ENCODE measurements around the gene PDGFB.

Gene PDGFB

GRCh38 chr22:39253435-39254070 lies 8.8 kb upstream of the PDGFB start:
- FAIRE-seq = no peak

DNA sequence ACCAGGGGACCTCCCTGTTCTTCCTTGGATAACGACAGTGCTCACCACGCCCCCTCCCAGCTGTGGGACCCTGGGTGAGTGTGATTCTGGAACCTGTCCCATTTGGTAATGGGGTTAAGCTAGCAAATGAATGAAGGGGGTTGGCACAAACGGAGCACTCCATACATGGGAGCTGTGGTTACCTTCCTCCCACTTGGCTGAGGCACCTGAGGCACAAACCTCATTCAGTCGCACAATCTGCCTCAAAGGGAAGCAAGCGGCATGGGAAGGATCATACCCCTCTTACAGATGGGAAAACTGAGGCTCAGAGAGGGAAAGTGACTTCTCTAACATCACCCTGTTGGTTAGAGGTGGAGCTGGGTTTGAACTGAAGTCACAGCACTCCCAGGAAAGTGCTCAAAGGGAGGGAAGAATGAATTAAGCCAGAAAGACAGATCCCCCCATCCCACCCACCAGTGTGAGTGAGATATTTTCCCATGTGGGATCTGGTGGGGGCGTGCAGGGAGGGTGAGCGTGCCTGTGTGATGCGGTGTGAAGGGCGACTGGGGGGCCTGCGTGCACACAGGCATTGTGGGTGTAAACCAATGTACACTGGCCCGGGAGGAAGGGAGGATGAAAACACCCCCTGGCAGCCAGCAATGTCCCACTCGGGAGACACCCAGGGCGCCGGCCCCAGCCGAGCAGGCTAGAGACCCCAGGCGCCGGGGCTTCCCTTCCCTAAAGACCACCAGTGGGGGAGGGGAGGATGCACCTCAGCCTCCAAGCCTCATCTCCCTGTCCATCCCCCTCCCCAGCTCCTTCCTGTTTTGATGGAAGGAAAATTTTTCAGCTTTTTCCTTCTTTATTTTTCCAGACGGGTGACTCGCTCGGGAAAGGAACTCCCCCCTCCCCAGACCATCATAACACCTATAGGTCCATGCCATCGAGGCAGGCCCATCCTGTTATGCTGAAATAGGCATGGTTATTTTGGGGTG lies 8.0 kb upstream of the PDGFB start:
- no peak for FAIRE-seq

GRCh38 chr22:39251762-39252460 lies 7.1 kb upstream of the PDGFB start:
- no peak for FAIRE-seq

DNA sequence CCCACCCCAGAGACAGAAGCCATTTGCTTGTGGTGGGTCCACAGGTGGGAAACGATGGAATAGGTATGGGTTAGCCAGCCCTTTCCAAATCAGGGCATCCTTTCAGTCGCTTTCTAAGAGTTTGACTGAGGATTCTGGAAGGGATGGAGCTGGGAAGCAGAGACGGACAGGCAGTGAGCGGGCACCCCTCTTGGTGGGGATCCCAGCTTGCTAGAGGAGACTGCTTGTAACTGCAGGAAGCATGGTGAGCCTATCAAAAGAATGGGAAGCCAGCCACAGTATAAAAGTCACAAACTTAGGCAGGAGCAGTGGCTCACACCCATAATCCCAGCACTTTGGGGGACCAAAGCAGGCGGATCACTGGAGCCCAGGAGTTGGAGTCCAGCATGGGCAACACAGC lies 6.1 kb upstream of the PDGFB start:
- FAIRE-seq = no peak

GRCh38 chr22:39250131-39250530 lies 5.3 kb upstream of the PDGFB start:
- no peak for FAIRE-seq

DNA sequence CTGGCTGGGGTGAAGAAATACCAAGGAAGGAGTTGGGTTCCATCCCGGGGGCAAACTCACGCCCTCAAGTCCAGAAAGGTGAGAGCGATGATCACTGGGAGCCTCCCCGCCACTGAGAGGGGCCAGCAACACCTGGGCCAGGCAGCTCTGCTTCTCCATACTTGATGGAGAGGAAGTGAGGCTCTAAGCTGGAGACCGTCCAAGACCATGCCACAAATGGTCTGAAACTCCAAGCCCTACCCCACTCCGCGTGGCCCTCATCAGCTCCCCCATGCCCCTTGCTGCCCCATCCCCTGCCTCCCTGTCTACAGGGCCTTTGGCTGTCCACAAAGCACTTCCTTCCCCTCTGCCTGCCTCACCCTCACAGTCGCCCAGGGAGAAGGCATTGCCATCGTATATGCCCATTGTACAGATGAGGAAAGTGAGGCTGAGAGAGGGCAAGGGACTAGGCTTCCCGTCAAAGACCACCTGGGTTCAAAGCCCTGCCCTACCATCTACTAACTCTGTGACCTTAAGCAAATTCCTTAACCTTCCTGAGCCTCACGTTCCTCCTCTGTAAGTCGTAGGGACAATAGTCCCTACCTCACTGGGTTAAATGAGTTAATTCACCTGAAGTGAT lies 4.4 kb upstream of the PDGFB start:
- FAIRE-seq = no peak

DNA sequence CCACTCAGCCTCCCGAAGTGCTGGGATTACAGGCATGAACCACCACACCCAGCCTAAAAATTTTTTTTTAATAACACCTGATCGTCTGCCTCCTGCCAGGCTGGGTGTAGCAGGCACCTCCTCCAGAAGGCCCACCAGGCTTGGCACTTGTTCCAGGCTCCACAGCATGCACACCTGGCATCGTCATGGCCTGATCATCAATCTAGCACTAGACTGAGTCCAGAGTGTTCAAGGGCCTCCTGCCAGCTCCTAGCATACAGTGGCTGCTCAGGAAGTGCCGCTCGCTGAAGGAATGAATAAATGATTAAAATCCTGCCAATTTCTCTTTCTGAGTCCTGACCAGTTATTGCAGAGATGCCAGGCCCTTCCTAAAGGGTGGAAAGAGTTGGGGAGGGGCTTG lies 3.5 kb upstream of the PDGFB start:
- no peak for FAIRE-seq

DNA sequence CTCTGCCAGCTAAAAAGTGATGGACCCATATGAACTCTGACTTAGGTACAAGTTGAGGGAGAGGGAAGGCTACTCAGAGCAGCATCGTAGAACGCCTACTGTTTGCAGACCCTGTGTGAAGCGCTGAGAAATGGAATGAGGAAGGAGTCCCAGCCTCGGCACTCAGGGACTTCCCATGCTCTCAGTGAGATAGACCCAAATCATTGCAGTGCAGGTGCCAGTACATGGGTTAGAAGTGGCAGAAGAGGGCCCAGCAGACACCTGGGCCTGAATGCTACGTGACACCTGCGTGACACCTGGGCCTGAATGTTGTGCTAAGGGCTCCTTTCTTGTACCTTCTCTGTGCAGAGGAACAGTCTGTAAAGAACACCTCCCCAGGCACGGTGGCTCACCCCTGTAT lies 2.6 kb upstream of the PDGFB start:
- FAIRE-seq = no peak

- FAIRE-seq = no peak
These were observed 2.0 kb upstream of the PDGFB start for GRCh38 chr22:39246690-39247332.

DNA sequence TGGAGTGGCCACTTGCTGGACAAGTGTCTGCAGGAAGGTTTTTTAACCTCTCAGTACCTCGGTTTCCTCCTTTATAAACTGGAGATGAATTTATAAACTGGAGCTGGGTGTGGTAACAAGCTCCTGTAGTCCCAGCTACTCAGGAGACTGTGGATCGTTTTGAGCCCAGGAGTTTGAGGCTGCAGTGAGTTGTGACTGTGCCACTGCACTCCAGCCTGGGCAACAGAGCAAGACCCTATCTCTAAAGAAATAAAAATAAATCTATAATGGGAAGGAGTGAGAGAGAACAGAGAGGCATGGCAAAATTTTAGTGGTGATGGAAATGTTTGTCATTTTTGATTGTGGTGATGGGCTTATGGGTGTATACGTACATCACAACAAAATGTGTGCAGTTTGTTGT lies 1.4 kb upstream of the PDGFB start:
- no peak for FAIRE-seq

GRCh38 chr22:39245130-39246039 lies 603 bp upstream of the PDGFB start:
- FAIRE-seq = no peak

DNA sequence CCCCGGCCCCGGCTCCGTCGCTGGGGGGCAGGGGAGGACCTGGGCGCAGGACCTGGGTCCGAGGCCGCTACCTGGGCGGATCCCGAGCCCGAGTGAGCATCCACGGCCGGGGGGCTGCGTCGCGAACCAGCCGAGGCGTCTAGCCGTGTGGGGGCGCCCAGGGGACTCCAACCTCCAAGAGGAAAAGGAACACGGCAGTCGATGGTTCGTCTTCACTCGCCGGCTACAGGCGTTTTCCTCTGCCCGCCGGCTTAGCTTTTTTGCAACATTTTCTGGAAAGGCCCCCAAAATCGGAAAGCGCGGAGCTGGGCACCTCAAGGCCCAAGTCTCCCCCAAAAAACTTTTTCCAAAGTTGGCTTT lies 666 bp downstream of the PDGFB start:
- no peak for FAIRE-seq

DNA sequence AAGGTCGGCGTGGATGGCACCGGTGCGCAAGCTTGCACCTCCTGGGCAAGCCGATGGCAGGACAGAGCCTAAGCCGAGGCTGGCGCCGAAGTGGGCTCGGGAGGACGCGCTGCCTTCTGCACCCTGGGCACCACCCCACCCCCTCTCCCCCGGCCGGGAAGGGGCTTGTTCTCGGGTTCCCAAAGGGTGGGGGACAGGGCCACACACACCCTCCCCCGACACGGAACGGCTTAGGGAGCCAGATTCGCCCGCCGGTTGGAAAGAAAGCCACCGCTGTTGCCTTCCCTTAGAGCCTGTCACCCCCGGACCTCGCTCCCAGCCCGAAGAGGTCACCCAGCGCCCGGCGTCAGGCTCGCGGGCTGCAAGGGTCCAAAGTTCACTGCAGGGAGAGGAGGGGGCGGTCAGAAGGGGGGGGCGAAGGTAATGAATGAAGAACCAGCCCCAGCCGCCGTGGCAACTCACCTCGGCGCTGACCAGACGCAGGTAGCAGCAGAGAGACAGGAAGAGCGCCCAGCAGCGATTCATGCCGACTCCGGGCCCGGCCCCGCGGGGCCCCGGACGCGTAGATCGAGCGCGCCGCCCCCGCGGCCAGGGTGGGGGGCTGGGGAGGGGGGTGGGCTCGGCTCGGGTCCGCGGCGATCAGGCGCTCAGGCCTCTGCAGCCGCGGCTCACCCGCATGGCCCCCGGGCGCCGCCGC lies 1.2 kb downstream of the PDGFB start:
- no peak for FAIRE-seq

DNA sequence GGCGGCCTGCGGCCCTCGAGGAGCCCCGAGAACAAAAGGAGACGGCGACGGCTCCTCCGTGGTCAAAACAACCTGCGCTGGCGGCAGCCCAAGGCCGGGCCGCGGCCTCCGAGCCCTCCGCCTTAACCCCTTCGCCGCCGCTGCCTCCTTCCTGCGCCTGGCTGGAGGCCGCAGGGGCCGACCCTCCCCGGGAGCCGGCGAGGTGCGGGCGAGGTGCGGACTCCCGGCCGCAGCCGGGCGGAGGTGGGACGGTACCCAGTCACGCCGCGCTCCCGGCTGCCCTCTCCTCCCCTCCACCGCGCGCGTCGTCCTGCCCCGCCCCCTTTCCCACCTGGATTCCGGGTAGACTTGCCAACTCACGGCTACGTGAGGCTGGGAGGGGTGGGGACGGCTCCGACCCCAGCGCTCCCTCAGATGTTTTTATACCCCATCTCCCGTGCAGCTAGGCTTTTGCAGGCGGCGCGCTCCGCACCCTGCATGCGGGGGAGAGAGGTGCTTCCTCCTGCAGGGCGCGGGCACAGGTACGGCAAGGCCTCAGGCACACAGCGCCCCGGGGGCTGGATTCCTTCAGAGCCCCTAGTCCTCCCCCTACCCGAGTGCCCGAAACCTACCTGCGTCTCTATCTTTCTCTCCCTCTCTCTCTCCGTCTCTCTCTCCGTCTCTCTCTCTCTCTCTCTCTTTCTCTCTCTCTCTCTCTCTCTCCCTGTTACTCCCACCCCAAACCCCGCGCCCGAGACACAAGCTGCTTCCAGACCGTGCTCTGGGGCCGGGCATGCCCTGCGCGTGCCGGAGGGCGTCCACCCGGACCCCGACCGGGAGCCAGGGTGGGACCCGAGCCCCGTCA lies 2.0 kb downstream of the PDGFB start:
- FAIRE-seq = no peak

GRCh38 chr22:39241794-39242594 lies 2.8 kb downstream of the PDGFB start:
- no peak for FAIRE-seq

- FAIRE-seq = no peak
These were observed 3.7 kb downstream of the PDGFB start for GRCh38 chr22:39240831-39241793.

- FAIRE-seq = no peak
These were observed 5.0 kb downstream of the PDGFB start for GRCh38 chr22:39239561-39240423.
